Coronary artery (tissue), 2 donors: ENCODE results near the gene EDEM2.

Experiments used
- DNase-seq: peaks from one replicate; pipeline ENCODE4 v3.0.0-alpha.2; 2017; ENCODE audit warnings: low spot score
- H3K27ac ChIP-seq, 2 donors: fragments of 200-600 bp; sonication (generic); one replicate each; pipeline ENCODE4 v1.5.1; 2016 to 2019
- H3K4me3 ChIP-seq: fragments of 200-600 bp; sonication (generic); 2 replicates; pipeline ENCODE4 v1.5.1; 2016; ENCODE audit warnings: mild to moderate bottlenecking, moderate library complexity
- TF ChIP-seq, protein P1 (sequence below): fragments of 200-600 bp; sonication (generic); IDR thresholded peaks from one replicate; pipeline ENCODE4 v1.5.1; 2019; ENCODE audit warnings: antibody characterized with exemption

Gene EDEM2

DNA sequence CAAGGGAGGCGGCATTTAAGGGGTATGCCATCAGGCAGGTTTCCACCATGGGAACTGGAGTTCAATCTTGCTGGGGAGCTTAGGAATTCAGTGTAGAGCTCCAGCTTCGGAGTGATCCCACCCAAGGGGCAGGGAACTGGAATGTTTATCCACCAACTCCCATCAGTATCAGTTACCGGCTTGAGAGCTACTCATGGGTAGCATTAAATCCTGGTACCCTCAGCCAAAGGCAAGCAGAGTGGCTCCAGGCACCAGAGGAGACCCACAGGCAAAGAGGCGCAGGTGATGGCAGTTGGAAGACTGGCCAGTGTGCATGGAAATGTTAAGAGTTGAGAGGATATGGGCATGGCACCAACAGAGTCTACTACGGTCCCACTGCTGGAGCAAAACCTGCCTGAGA, 14.1 kb downstream of the EDEM2 start:
- Histone ChIP-seq H3K4me3 (no peak overlapping the region), H3K27ac (peak overlapping the region in 1 of 2 donors; percentile 67)
- DNase-seq = no peak
- TF ChIP-seq, protein P1, sequence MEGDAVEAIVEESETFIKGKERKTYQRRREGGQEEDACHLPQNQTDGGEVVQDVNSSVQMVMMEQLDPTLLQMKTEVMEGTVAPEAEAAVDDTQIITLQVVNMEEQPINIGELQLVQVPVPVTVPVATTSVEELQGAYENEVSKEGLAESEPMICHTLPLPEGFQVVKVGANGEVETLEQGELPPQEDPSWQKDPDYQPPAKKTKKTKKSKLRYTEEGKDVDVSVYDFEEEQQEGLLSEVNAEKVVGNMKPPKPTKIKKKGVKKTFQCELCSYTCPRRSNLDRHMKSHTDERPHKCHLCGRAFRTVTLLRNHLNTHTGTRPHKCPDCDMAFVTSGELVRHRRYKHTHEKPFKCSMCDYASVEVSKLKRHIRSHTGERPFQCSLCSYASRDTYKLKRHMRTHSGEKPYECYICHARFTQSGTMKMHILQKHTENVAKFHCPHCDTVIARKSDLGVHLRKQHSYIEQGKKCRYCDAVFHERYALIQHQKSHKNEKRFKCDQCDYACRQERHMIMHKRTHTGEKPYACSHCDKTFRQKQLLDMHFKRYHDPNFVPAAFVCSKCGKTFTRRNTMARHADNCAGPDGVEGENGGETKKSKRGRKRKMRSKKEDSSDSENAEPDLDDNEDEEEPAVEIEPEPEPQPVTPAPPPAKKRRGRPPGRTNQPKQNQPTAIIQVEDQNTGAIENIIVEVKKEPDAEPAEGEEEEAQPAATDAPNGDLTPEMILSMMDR = no peak

- no peak overlapping the region for H3K27ac ChIP-seq
- TF ChIP-seq, protein P1 = no peak
These were observed 15.2 kb downstream of the EDEM2 start for GRCh38 chr20:35131934-35132333.

GRCh38 chr20:35129647-35130069, 17.5 kb downstream of the EDEM2 start:
- Histone ChIP-seq H3K4me3 (no peak overlapping the region), H3K27ac (no peak overlapping the region)
- no peak for DNase-seq
- TF ChIP-seq, protein P1 = no peak

More at GRCh38 chr20:35131934-35132333, 15.2 kb downstream of the EDEM2 start:
- no peak for DNase-seq
- H3K4me3 ChIP-seq = no peak overlapping the region

DNA sequence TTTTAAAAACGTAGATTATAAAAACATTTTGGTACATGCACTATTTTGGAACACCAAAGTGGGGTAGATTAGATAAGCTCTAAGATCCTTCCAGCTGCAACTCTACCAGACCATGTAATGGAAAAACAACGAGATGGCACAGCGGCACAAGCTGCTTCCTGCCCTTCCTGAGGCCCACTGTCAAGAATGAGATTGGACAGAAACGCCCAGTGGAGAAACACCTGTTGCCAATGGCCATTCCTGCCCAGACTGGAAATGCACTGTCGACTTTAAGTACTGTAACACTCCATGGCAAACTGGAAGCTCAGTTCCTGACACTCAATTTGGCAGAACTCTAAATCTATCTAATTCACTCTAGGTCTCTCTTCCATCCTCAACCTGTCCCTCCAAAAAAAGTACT, 21.4 kb downstream of the EDEM2 start:
- H3K27ac ChIP-seq = no peak overlapping the region
- TF ChIP-seq, protein P1 = no peak
- H3K4me3 ChIP-seq = no peak overlapping the region
- no peak for DNase-seq

- H3K4me3 ChIP-seq = no peak overlapping the region
These were observed 24.3 kb downstream of the EDEM2 start for GRCh38 chr20:35122756-35123405.

DNA sequence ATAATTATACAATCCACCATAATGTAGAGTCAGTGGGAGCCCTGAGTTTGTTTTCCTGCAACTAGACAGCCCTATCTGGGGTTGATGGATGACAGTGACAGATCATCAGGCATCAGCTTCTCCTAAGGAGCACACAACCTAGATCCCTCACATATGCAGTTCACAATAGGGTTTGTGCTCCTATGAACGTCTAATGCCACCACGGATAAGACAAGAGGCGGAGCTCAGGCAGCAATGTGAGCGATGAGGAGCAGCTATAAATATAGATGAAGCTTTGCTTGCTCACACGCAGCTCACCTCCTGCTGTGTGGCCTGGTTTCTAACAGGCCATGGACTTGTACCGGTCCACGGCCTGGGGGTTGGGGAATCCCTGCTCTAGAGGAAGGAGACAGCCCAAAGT, 25.9 kb downstream of the EDEM2 start:
- DNase-seq = no peak
- peak overlapping the region in 1 of 2 donors; percentile 36 for H3K27ac ChIP-seq
- TF ChIP-seq, protein P1 = no peak
- no peak overlapping the region for H3K4me3 ChIP-seq

More at GRCh38 chr20:35122756-35123405, 24.3 kb downstream of the EDEM2 start:
- no peak for DNase-seq
- H3K27ac ChIP-seq = no peak overlapping the region
- TF ChIP-seq, protein P1 = no peak

GRCh38 chr20:35120012-35120701, 27.0 kb downstream of the EDEM2 start:
- TF ChIP-seq, protein P1 = no peak
- DNase-seq = no peak
- Histone ChIP-seq H3K27ac (peak overlapping the region; percentile 62 to 78), H3K4me3 (no peak overlapping the region)
